ENCODE measurements around the gene SYK. TPM values are rescaled to one million over a fixed set of nuclear protein-coding genes. Genes with fewer than 3 reads are reported as not detected.
A peak's percentile ranks its signal among the peaks of the same experiment; 100 is the strongest.

SYK gene
- total RNA-seq, 1 donor: not detected

- no peak overlapping the region for H3K4me3 ChIP-seq (ENCODE audit: low read depth, low read length)
- TF ChIP-seq CTCF (IDR thresholded peaks at IDR 0.05; ENCODE audit: insufficient read depth, low read length): peak; percentile 34
- peak; percentile 16 for DNase-seq (ENCODE audit: low read depth)
Measured at GRCh38 chr9:90898228-90898627, 96.6 kb downstream of the SYK start.

DNA sequence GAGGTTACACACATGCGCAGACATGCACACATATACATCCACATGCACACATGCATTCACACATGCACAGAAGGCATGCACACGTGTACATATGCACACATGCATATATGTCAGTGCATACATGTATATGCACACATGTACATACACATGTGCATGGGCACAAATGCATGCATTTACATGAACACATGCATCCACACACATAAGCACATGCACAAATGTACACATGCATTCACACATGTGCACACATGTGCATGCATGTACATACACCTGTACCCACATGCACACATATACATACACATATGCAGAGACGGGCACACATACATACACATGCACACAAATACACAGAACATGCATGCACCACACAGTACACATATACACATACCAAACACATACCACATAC lies 97.7 kb downstream of the SYK start:
- no peak for DNase-seq (ENCODE audit: low read depth)
- no peak overlapping the region for H3K4me3 ChIP-seq (ENCODE audit: low read depth, low read length)
- no peak for TF ChIP-seq CTCF (IDR thresholded peaks at IDR 0.05; ENCODE audit: insufficient read depth, low read length)

DNA sequence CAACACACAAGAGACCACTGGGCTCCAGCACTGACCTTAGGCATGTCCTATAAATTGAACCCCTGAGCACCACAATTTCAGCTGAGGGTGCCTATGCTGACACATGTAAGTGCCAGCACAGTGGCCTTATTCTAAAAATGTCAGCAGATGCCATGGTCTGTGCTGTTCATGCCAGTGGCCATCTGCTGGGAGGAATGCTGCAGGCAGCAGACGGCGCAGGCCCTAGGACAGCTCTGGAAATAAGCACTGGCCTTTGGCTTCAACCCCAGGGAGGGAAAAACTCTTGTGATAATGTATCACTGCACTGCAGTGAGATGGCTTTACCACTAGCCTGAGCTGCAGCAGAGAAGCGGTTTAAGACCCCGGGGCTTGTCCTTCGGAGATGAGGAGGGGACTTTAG lies 98.5 kb downstream of the SYK start:
- peak; percentile 23 for TF ChIP-seq CTCF (IDR thresholded peaks at IDR 0.05; ENCODE audit: insufficient read depth, low read length)
- DNase-seq (ENCODE audit: low read depth): peak; percentile 12
- H3K4me3 ChIP-seq (ENCODE audit: low read depth, low read length): no peak overlapping the region

GRCh38 chr9:90901933-90902332 lies 100.3 kb downstream of the SYK start:
- no peak for DNase-seq (ENCODE audit: low read depth)
- H3K4me3 ChIP-seq (ENCODE audit: low read depth, low read length): no peak overlapping the region
- no peak for TF ChIP-seq CTCF (IDR thresholded peaks at IDR 0.05; ENCODE audit: insufficient read depth, low read length)

DNA sequence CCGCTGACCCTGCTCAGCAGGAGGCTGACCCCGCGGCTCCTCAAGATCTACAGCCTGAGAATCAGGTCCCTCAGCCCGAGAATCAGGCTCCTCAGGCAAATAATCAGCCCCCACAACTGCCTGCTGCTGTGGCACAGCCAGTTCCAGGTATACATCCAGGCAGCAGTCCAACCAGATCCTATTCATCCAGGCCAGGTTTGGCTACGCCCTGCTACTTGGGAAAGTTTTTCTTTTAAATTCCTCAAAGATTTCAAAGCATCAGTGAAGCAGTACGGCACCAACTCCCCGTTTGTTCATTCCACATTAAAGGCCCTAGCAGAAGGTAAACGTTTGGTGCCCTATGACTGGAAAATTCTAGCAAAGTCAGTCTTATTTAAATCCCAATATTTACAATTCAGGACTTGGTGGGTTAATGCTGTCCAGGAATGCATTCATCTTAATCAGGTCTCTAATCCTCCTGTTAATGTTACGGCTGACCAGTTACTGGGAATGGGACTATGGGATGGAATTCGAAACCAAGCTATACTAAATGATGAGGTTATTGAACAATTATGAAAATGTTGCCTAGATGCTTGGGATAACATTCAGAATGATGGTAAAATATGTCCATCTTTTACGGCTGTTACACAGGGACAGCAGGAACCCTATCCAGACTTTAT lies 102.3 kb downstream of the SYK start:
- TF ChIP-seq CTCF (IDR thresholded peaks at IDR 0.05; ENCODE audit: insufficient read depth, low read length): no peak
- DNase-seq (ENCODE audit: low read depth): no peak
- H3K4me3 ChIP-seq (ENCODE audit: low read depth, low read length): no peak overlapping the region

DNA sequence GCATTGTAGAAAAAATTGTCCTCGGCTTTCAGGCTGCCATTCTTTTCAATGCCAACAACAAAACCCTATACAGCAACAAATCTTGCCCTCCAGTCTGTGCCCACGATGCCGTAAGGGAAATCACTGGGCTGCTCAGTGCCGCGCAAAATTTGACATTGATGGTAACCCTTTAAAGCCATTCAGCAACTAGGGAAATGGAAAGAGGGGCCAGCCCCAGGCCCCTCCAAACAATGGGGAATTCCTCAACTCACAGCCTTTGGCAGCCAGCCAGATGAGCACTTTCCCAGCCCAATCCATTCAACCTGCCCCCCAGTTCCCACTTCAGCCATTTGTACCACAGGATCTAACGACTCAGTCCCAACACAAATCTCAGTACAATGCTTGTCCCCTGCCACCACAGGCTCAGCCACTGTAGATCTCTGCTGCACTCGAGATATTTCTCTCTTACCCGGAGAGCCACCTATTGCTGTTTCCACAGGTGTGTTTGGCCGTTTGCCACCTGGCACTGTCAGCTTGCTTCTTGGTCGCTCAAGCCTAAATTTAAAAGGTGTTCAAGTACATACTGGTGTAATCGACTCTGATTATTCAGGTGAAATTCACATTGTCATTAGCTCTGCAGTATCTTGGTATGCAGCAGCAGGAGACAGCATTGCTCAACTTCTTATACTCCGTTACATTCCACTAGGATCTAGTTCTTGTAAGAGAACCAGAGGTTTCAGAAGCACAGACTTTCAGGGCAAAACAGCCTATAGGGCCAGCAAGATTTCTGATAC lies 103.3 kb downstream of the SYK start:
- TF ChIP-seq CTCF (IDR thresholded peaks at IDR 0.05; ENCODE audit: insufficient read depth, low read length): no peak
- DNase-seq (ENCODE audit: low read depth): no peak
- H3K4me3 ChIP-seq (ENCODE audit: low read depth, low read length): no peak overlapping the region

Measured in fibroblast of the aortic adventitia (primary cell).